Upper lobe of left lung (tissue), 6 donors: ENCODE results near the gene HSPBP1. TPM values are rescaled to one million over a fixed set of nuclear protein-coding genes. Genes with fewer than 3 reads are reported as not detected.

Experiments used
- ATAC-seq, 2 donors: fragments of 200-7000 bp; cut with Tn5 transposase; one replicate each; pipeline ENCODE4 v1.9.1; 2022; ENCODE audit warnings: mild to moderate bottlenecking in 2 of 2, moderate library complexity in 2 of 2; ENCODE audit not compliant: low FRiP score in 2 of 2
- DNase-seq, 2 donors: peaks; one replicate each; pipeline ENCODE4 v3.0.0-alpha.2; 2019 to 2020
- H3K27ac ChIP-seq, 4 donors: fragments of 200-600 bp; sonication (generic); one replicate each; pipeline ENCODE4 v1.5.1; 2016 to 2019
- H3K27me3 ChIP-seq, 4 donors: fragments of 200-600 bp; sonication (generic); one replicate each; pipeline ENCODE4 v1.5.1; 2017 to 2019
- H3K36me3 ChIP-seq, 4 donors: fragments of 200-600 bp; sonication (generic); one replicate each; pipeline ENCODE4 v1.5.1; 2016 to 2019
- H3K4me1 ChIP-seq, 4 donors: fragments of 200-600 bp; sonication (generic); one replicate each; pipeline ENCODE4 v1.5.1; 2018 to 2019
- H3K4me3 ChIP-seq, 4 donors: fragments of 200-600 bp; sonication (generic); one replicate each; pipeline ENCODE4 v1.5.1; 2017 to 2019; ENCODE audit warnings: mild to moderate bottlenecking in 2 of 4, moderate library complexity in 1 of 4
- H3K9me3 ChIP-seq, 4 donors: fragments of 200-600 bp; sonication (generic); one replicate each; pipeline ENCODE4 v1.5.1; 2018 to 2019
- CTCF ChIP-seq, 6 experiments: fragments of 450-650 bp in 4 of 6; fragments of 200-600 bp in 2 of 6; sonication (generic) in 2 of 6; IDR thresholded peaks; one replicate each; pipeline ENCODE4 v1.5.1; 2016 to 2019; ENCODE audit warnings: antibody characterized with exemption in 6 of 6
- EP300 ChIP-seq, 4 donors: sonication (generic); formaldehyde crosslinking; IDR thresholded peaks; one replicate each; pipeline ENCODE4 v1.5.1; 2017; ENCODE audit warnings: antibody characterized with exemption in 4 of 4, control low read depth in 2 of 4
- POLR2A ChIP-seq, 4 donors: fragments of 450-650 bp; IDR thresholded peaks; one replicate each; pipeline ENCODE4 v1.5.1; 2016 to 2017; ENCODE audit warnings: antibody characterized with exemption in 4 of 4, mild to moderate bottlenecking in 2 of 4
- POLR2AphosphoS5 ChIP-seq, 2 donors: sonication (generic); formaldehyde crosslinking; IDR thresholded peaks; one replicate each; pipeline ENCODE4 v1.5.1; 2017; ENCODE audit warnings: antibody characterized with exemption in 2 of 2
- WGBS, 2 donors: methylation state at CpG; one replicate each; pipeline ENCODE4 v1.1.5; 2017 to 2018; 5-methylcytosine and 5-hydroxymethylcytosine counted together
- total RNA-seq, 6 donors: library from RNA; depleted of rRNA in 4 of 6; stranded (reverse); fragments of >200 nt in 4 of 6; gene quantifications; one replicate each; pipeline versions ENCODE4 v1.1.0 to v1.2.1, GENCODE V29; 2016 to 2021
- donor health status: DM: no; HTN: no; CAD: no; lungs with moderate emphysema.
- donor health status: DM: no; HTN: yes; CAD: no; lungs with severe emphysema.

Gene HSPBP1
- total RNA-seq, 6 donors from 2014 or later = 21.0 to 34.6 (median 30.1) TPM

GRCh38 chr19:55322204-55322885 lies 42.4 kb upstream of the HSPBP1 start:
- DNase-seq (no peak), ATAC-seq (no peak)
- Histone ChIP-seq H3K27me3 (no peaks in the 10 kb centered on the region), H3K4me1 (peaks cover 0 to under 1% (median 0%) of the 10 kb centered on the region in 4 donors), H3K36me3 (no peaks in the 10 kb centered on the region), H3K27ac (no peak overlapping the region), H3K4me3 (peak overlapping the region in 2 of 4 donors; percentile 9 to 17), H3K9me3 (no peaks in the 10 kb centered on the region)
- no peak for TF ChIP-seq EP300 (IDR thresholded peaks at IDR 0.05)
- TF ChIP-seq POLR2A (IDR thresholded peaks at IDR 0.05) = no peak
- no peak for TF ChIP-seq CTCF (IDR thresholded peaks at IDR 0.05)
- no peak for TF ChIP-seq POLR2AphosphoS5 (IDR thresholded peaks at IDR 0.05)
- 50 to 61% methylated on average over 10 to 11 of the region's 12 CpGs for WGBS, 2 donors

GRCh38 chr19:55321466-55322137 lies 41.7 kb upstream of the HSPBP1 start:
- no peaks in the 10 kb centered on the region for H3K9me3 ChIP-seq
- no peaks in the 10 kb centered on the region for H3K4me1 ChIP-seq
- WGBS, 2 donors = 48 to 66% methylated on average over 8 to 9 of the region's 9 CpGs
- H3K27me3 ChIP-seq = no peaks in the 10 kb centered on the region
- no peak overlapping the region for H3K4me3 ChIP-seq
- TF ChIP-seq EP300 (IDR thresholded peaks at IDR 0.05) = no peak
- no peak for TF ChIP-seq POLR2A (IDR thresholded peaks at IDR 0.05)
- no peak for TF ChIP-seq POLR2AphosphoS5 (IDR thresholded peaks at IDR 0.05)
- no peak for TF ChIP-seq CTCF (IDR thresholded peaks at IDR 0.05)
- DNase-seq = no peak
- H3K27ac ChIP-seq = no peak overlapping the region
- ATAC-seq = no peak
- no peaks in the 10 kb centered on the region for H3K36me3 ChIP-seq

GRCh38 chr19:55320844-55321419 lies 41.0 kb upstream of the HSPBP1 start:
- no peak for TF ChIP-seq EP300 (IDR thresholded peaks at IDR 0.05)
- TF ChIP-seq POLR2A (IDR thresholded peaks at IDR 0.05) = no peak
- no peak for TF ChIP-seq CTCF (IDR thresholded peaks at IDR 0.05)
- TF ChIP-seq POLR2AphosphoS5 (IDR thresholded peaks at IDR 0.05) = no peak

GRCh38 chr19:55319785-55320184 lies 39.9 kb upstream of the HSPBP1 start:
- no peaks in the 10 kb centered on the region for H3K9me3 ChIP-seq
- H3K27ac ChIP-seq = no peak overlapping the region
- TF ChIP-seq POLR2A (IDR thresholded peaks at IDR 0.05) (no peak), POLR2AphosphoS5 (IDR thresholded peaks at IDR 0.05) (no peak), EP300 (IDR thresholded peaks at IDR 0.05) (no peak), CTCF (IDR thresholded peaks at IDR 0.05) (no peak)
- 30 to 31% methylated on average over 17 of the region's 21 CpGs for WGBS, 2 donors
- ATAC-seq = peak in 1 of 2 donors; percentile 18
- H3K36me3 ChIP-seq = no peaks in the 10 kb centered on the region
- H3K27me3 ChIP-seq = no peaks in the 10 kb centered on the region
- no peaks in the 10 kb centered on the region for H3K4me1 ChIP-seq
- H3K4me3 ChIP-seq = no peak overlapping the region
- no peak for DNase-seq

More at GRCh38 chr19:55320844-55321419, 41.0 kb upstream of the HSPBP1 start:
- H3K4me1 ChIP-seq = no peaks in the 10 kb centered on the region
- DNase-seq = no peak
- H3K9me3 ChIP-seq = no peaks in the 10 kb centered on the region
- no peak overlapping the region for H3K27ac ChIP-seq
- 60 to 68% methylated on average over 3 to 7 of the region's 8 CpGs for WGBS, 2 donors
- no peak overlapping the region for H3K4me3 ChIP-seq
- no peaks in the 10 kb centered on the region for H3K27me3 ChIP-seq
- ATAC-seq = no peak
- H3K36me3 ChIP-seq = no peaks in the 10 kb centered on the region
